HG03558 (cell line): ENCODE measurements around the gene DSCAML1.

Source experiments
- ATAC-seq: cut with Tn5 transposase; IDR thresholded peaks from one replicate; pipeline ENCODE4 v1.9.1; 2021; ENCODE audit warnings: moderate number of reproducible peaks; ENCODE audit not compliant: unreplicated experiment; ENCODE audit errors: extremely low read depth

Gene DSCAML1

GRCh38 chr11:117626576-117626975, 170.4 kb downstream of the DSCAML1 start:
- ATAC-seq = no peak

DNA sequence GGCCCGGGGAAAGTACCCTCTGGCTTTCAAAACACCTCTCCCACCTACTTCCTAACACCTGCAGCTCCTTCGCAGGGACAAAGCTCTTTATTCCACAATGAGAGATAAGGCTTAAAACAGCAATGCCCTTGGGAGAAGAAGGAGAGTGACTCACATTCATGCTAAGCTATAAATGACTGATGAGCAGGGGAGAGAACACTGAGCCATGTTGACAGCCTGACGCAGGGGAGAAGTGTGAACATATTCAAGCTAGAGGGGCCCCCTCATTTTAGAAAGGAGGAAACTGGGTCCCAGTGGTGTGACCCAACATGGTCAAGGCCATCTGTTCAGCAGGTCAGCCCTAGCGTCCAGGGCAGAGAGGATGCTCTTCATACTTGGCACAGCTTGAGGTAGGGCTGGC, 171.8 kb downstream of the DSCAML1 start:
- ATAC-seq = no peak

DNA sequence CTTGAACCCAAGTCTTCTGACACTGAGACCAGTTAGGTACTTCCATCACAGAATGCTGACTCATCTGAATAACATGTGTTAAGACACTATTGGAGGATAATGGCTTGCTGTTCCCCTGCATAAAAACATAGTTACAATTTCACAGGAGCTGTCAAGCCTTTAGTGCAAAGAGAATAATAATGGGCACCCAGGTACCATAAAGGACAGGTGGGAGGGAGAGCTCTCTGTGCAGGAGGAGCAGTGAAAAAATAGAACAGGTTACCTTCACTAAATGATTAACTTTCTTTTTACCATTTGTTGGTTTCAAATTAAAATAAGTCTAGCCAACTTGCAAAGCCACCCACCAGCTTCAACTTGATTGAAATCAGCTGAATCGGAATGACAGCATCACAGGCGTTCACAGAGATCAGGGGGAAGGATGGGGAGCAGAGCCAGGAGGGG, 173.2 kb downstream of the DSCAML1 start:
- no peak for ATAC-seq

DNA sequence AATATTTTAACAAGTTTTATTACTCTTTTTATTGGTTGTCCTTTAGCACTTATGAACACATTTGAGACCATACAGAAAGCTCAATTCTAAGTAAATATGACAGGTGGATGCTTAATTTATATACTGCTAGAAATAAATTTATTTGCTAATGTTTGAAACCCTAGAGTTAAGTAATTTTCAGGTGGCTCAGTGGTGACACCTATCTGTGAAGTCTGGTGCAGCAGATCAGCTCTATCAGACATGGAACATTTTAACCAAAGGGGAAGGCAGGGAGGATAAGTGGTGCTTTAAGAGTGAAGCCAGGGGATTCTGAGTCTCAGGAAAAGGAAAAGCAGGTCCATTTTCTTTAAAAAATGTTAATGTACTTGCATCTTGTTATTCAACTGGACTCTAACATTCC, 175.8 kb downstream of the DSCAML1 start:
- no peak for ATAC-seq

GRCh38 chr11:117620659-117621058, 176.4 kb downstream of the DSCAML1 start:
- no peak for ATAC-seq

- ATAC-seq = no peak
Observed at GRCh38 chr11:117620086-117620485, 176.9 kb downstream of the DSCAML1 start.

- no peak for ATAC-seq
Observed at GRCh38 chr11:117619661-117620060, 177.4 kb downstream of the DSCAML1 start.

GRCh38 chr11:117618982-117619355, 178.0 kb downstream of the DSCAML1 start:
- ATAC-seq = no peak

DNA sequence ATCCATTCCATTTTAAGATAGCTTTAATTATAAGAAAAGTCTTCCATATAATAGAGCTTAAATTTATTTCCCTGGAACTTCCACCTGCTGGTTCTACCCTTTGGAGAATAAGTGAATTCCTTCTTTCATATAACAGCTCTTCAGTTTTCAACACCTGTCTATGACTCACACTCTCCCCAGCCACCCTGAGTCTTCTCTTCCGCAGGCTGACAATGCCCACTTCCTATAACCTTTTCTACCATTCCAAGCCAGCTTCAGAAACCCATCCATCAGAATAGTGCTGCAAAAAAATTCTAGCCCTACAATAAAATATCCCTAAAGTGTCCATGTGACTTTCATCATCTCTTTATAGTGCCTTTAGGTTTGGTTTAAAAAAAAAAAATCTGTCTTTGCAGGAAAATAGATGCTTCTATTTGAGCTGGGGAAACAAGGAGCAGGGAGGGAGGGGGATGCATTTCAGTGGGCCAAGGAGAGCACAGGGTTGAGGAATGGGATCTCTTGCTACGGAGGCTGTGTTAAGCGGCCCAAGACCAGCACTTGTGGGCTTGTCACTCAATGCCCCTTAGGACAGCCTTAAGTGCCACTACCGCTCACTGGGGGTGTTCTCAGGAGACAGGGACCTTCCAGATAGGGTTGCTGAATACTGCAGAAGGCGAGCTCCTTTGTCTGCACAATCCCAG, 178.6 kb downstream of the DSCAML1 start:
- no peak for ATAC-seq

DNA sequence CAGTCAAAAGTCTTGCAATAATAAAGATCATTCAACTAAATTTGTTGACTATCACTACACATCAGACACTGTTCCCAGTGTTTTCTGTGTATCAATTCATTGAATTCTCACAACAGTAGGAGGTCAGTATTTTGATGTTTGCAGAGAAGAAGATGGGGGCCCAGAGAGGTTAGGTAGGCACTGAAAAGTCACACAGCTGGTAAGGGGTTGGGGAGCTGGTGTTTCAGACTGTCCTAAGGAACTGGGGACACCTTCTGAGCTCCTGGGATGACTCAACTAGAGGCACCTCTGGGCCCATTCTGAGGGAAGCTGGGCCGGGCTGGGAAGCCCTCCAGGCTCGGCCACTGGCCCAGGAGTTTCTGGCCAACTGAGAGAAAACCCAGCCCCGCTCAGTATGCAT, 180.0 kb downstream of the DSCAML1 start:
- ATAC-seq = no peak

- no peak for ATAC-seq
Observed at GRCh38 chr11:117614728-117615127, 182.3 kb downstream of the DSCAML1 start.

DNA sequence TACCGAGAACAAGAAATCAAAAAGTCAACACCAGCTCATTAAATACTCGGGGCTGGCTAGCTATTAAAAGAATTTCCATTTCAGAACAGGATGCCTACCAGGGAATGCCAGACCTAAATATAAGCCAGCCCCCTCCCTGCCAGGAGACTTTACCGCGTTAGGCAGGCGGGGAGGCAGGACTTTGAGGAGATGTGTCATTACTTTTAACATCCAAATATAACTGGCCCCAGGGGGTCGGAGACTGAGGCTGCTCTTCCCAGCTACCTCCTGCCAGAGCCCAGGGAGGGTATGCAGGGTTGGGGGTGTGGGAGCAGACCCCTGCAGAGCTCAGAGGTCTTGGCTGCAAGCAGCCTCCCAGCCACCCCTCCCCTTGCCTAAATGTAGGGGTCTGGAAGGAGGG, 183.5 kb downstream of the DSCAML1 start:
- ATAC-seq = no peak

- ATAC-seq = no peak
Observed at GRCh38 chr11:117612177-117612576, 184.8 kb downstream of the DSCAML1 start.

- ATAC-seq = no peak
Observed at GRCh38 chr11:117610901-117611300, 186.1 kb downstream of the DSCAML1 start.

DNA sequence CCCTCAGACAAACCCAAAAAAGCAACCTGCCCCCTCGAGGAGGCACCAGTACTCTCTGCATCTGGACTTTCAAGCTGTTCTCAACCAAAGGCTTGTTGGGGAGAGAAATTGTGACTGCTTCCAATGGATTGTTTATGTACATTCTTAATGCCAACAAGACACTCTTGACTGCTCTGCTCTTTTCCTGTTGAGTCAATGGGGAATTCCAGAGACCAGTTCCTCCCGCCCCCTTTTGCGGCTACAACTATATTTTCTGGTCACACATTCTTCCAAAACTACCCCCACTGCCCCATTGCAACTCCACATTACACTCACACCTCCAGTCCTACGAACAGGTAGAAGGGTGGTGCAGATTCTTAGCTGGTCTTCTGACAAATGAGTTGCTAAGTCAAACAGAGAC, 187.0 kb downstream of the DSCAML1 start:
- ATAC-seq = no peak

GRCh38 chr11:117607449-117607848, 189.6 kb downstream of the DSCAML1 start:
- no peak for ATAC-seq

DNA sequence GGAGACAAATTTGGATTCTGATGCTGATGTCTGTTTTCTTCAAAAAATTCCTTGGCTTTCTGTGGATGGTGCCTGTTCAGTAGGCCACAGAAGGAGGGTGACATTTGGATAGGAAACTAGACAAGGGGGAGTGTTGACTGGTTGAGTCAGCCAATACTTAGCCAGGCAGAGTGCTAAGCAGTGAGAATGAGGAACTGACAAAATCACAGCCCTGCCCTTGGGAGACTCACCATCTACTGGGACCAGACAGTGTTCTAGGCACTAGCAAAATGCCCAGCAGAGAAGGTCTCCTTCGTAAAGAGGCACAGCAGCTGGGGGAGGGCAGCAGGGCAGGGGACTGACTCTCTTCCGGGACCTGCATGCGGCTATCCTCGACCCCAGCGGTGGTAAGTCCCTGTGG, 190.2 kb downstream of the DSCAML1 start:
- no peak for ATAC-seq

DNA sequence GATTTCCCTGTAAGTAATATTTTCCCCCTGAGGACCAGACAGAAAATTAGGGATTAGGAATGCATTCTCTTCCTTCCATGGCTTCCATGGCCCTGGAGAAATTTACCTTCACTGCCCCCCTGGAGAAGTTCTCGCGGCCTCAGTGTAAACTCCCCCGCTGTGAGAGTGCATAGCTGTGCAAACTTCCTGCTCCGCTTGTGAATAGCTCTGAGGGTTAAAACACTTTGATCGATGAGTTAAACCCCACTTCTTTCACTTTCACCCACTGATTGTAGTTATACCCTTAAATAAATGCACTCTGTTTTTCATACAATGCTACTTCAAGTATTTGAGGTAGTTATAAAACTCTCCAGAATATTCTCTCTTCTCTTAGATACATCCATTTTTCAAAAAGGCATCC, 190.8 kb downstream of the DSCAML1 start:
- ATAC-seq = no peak

DNA sequence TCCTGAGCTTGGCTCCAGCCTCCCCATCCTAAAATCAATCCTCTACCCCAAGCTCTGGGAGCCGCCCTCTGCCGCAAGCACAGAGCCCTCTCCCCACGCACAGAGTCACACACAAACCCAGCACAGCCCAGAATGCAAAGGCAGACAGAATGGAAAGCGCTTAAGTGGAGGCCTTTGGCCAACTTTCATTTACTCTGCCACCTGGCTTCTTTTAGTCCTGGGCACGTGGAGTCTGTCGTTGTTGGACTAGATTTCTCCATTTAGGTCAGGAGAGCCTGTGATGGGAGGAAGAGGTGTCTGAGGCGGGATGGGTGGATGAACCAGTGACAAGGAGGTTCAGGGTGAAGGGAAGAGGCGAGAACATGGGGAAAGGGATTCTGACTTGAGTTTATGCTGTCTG, 191.7 kb downstream of the DSCAML1 start:
- no peak for ATAC-seq

DNA sequence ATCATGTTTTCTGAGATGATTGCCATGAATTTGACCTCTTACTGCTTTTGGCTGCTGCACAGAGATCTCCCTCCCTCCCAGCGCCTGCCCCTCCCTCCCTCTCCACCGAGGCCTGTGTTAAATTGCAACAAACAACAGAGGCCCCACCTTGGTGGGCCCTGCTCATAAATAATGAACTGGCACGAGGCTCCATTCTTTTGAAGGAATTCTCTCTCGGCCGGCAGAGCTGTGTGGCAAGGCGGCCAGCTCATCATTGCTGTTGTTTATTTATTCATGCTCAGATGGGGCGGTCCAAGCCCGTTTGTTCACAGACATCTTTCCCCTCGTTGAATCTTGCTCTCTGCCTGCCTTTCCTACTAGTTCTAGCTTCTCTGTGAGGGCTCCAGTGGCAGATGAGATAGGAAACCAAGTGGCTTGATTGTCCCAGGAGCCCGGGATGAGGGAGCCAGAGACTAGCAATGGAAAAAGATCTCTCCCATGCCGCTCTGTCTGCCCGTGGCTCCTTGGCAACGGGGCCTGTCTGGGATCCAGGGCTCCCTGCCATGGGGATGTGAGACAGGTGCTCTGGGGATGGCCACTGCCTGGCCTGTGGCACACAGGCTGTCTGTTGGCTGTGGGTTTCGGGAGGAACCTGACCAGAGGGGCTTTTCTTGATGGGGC, 192.6 kb downstream of the DSCAML1 start:
- no peak for ATAC-seq

DNA sequence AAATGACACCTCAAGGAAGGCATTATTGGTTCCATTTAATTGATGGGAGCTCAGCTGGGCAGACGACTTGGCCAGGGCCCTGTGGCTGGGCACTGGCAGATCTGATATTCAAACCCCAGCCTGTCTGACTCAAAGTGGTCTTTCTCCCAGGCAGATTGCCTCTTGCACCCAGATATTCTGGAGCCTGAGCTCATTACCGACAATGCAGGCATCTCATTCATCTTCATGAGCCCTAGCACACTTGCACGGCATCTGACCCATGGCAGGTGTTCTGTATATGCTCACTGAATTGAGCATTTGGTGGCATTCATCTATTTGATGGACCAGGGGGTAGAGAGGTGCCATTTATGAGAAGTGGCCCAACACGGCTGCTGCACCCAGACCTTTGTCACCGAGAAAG, 193.1 kb downstream of the DSCAML1 start:
- no peak for ATAC-seq
